GM12878 (cell line): Measurements from ENCODE around the gene COL7A1. TPM values are rescaled to one million over a fixed set of nuclear protein-coding genes. Genes with fewer than 3 reads are reported as not detected.

Experiments
- ATAC-seq: fragments of 200-7000 bp; cut with Tn5 transposase; 3 replicates; pipeline ENCODE4 v1.9.1; 2020; ENCODE audit warnings: mild to moderate bottlenecking, moderate library complexity
- BruUV-seq: library from RNA; stranded (reverse); fragments of 400-500 nt; replicated peaks from 2 replicates; lab custom pipeline; 2021; lab: Mats Ljungman, UMichigan
- CTCF ChIA-PET: fragments of 300-600 bp; sonication (Branson Sonifier 250); formaldehyde crosslinking; extraction: SDS; loops from one replicate; lab custom pipeline; 2021; ENCODE audit warnings: inconsistent platforms; lab: Yijun Ruan, JAX
- POLR2A ChIA-PET: fragments of 350-600 bp; formaldehyde crosslinking; extraction: SDS; loops from one replicate; lab custom pipeline; 2021; ENCODE audit warnings: inconsistent platforms; lab: Charles Lee
- RAD21 ChIA-PET: fragments of 300-600 bp; sonication (Branson Sonifier 250); formaldehyde crosslinking; loops from one replicate; lab custom pipeline; 2023; ENCODE audit warnings: antibody characterized with exemption; ENCODE audit not compliant: unreplicated experiment; lab: Charles Lee
- SMC1A ChIA-PET: fragments of 300-600 bp; sonication (Branson Sonifier 250); formaldehyde crosslinking; loops from one replicate; lab custom pipeline; 2023; ENCODE audit not compliant: unreplicated experiment, uncharacterized antibody; lab: Charles Lee
- DNase-seq: peaks from one replicate; pipeline ENCODE4 v3.0.0-alpha.2; 2011; ENCODE audit warnings: low read depth, low spot score
- FAIRE-seq: peaks from 3 replicates; lab custom pipeline; 2011; peaks lifted over from hg19 to GRCh38; lab: Jason Lieb, UNC
- H2AFZ ChIP-seq: 2 replicates; pipeline ENCODE4 v1.6.0; 2011; ENCODE audit warnings: low read depth, low read length, control low read depth; ENCODE audit not compliant: control insufficient read depth
- H3K27ac ChIP-seq: 2 replicates; pipeline ENCODE4 v1.5.1; 2011; ENCODE audit warnings: control low read depth; ENCODE audit not compliant: control insufficient read depth, insufficient read depth
- H3K27me3 ChIP-seq, 2 experiments: replicated peaks in 1 of 2; 2 replicates each; pipeline versions ENCODE4 v1.6.0 to v1.6.1; 2011; ENCODE audit warnings: low read length in 1 of 2; ENCODE audit not compliant: control insufficient read depth in 2 of 2, insufficient read depth in 2 of 2
- H3K36me3 ChIP-seq, 2 experiments: 2 replicates each; pipeline ENCODE4 v1.5.1; 2011; ENCODE audit warnings: low read length in 1 of 2; ENCODE audit not compliant: control insufficient read depth in 2 of 2, insufficient read depth in 2 of 2
- H3K4me1 ChIP-seq: 2 replicates; pipeline ENCODE4 v1.6.1; 2011; ENCODE audit warnings: mild to moderate bottlenecking, low read length, moderate library complexity, mixed read lengths; ENCODE audit not compliant: control insufficient read depth, insufficient read depth
- H3K4me2 ChIP-seq: 2 replicates; pipeline ENCODE4 v1.6.0; 2011; ENCODE audit warnings: control low read depth; ENCODE audit not compliant: control insufficient read depth, insufficient read depth
- H3K4me3 ChIP-seq: fragments of 200-600 bp; sonication (generic); 2 replicates; pipeline ENCODE4 v1.5.1; 2016
- H3K79me2 ChIP-seq: 2 replicates; pipeline ENCODE4 v1.6.0; 2011; ENCODE audit warnings: low read length; ENCODE audit not compliant: control insufficient read depth, insufficient read depth
- H3K9ac ChIP-seq: 2 replicates; pipeline ENCODE4 v1.8.0; 2011; ENCODE audit warnings: low read length, control low read depth, mixed read lengths; ENCODE audit not compliant: control insufficient read depth, insufficient read depth
- H3K9me3 ChIP-seq: replicated peaks from 3 replicates; pipeline ENCODE4 v1.5.1; 2011; ENCODE audit warnings: mild to moderate bottlenecking, low read length; ENCODE audit not compliant: control insufficient read depth, insufficient read depth
- H4K20me1 ChIP-seq: 2 replicates; pipeline ENCODE4 v1.6.0; 2011; ENCODE audit not compliant: control insufficient read depth, insufficient read depth
- BCL11A ChIP-seq: IDR thresholded peaks from 2 replicates; pipeline ENCODE4 v1.6.1; 2011; ENCODE audit warnings: low read depth, low read length
- BCL3 ChIP-seq: IDR thresholded peaks from 2 replicates; pipeline ENCODE4 v1.6.1; 2011; ENCODE audit warnings: borderline replicate concordance, low read depth, mild to moderate bottlenecking, moderate library complexity, low read length; ENCODE audit not compliant: insufficient read depth, poor library complexity, severe bottlenecking
- BHLHE40 ChIP-seq, 2 experiments: fragments of 450-650 bp in 1 of 2; IDR thresholded peaks; 2 replicates each; pipeline ENCODE4 v1.6.1; 2011 to 2017; ENCODE audit warnings: low read depth in 2 of 2, borderline replicate concordance in 1 of 2, improper control_type of control experiment in 1 of 2, low read length in 1 of 2, mild to moderate bottlenecking in 1 of 2
- CTCF ChIP-seq, 3 experiments: IDR thresholded peaks in 2 of 3; conservative IDR thresholded peaks in 1 of 3; 2 replicates each; pipeline ENCODE4 v1.5.1; 2011; ENCODE audit warnings: low read depth in 3 of 3, low read length in 3 of 3, mild to moderate bottlenecking in 3 of 3, control low read depth in 2 of 3, moderate library complexity in 2 of 3, inconsistent platforms in 1 of 3, mixed read lengths in 1 of 3; ENCODE audit not compliant: control insufficient read depth in 2 of 3, insufficient read depth in 1 of 3; ENCODE audit errors: extremely low read depth in 1 of 3
- DPF2 ChIP-seq: fragments of 450-650 bp; IDR thresholded peaks from 2 replicates; pipeline ENCODE4 v1.6.1; 2017; ENCODE audit warnings: mild to moderate bottlenecking
- HCFC1 ChIP-seq: fragments of 150-350 bp; IDR thresholded peaks from 2 replicates; pipeline ENCODE4 v1.6.1; 2014; ENCODE audit warnings: low read length
- IKZF1 ChIP-seq: fragments of 450-650 bp; conservative IDR thresholded peaks from 2 replicates; pipeline ENCODE4 v1.6.1; 2017; ENCODE audit warnings: antibody characterized with exemption, mild to moderate bottlenecking
- JUNB ChIP-seq: IDR thresholded peaks from 2 replicates; pipeline ENCODE4 v1.6.1; 2016; ENCODE audit warnings: antibody characterized with exemption, mild to moderate bottlenecking
- NR2C2 ChIP-seq: IDR thresholded peaks from 2 replicates; pipeline ENCODE4 v1.6.1; 2011; ENCODE audit warnings: borderline replicate concordance, low read depth; ENCODE audit not compliant: control insufficient read depth, insufficient read length
- PBX3 ChIP-seq: IDR thresholded peaks from 2 replicates; pipeline ENCODE4 v1.6.1; 2011; ENCODE audit warnings: mild to moderate bottlenecking, low read depth, low read length, moderate library complexity; ENCODE audit not compliant: insufficient replicate concordance
- RAD51 ChIP-seq: fragments of 450-650 bp; IDR thresholded peaks from 2 replicates; pipeline ENCODE4 v1.6.1; 2016; ENCODE audit warnings: moderate library complexity, mild to moderate bottlenecking, inconsistent platforms
- SREBF2 ChIP-seq: IDR thresholded peaks from 2 replicates; pipeline ENCODE4 v1.6.1; 2012; ENCODE audit warnings: mild to moderate bottlenecking, low read length
- STAT3 ChIP-seq: IDR thresholded peaks from 2 replicates; pipeline ENCODE4 v1.6.1; 2011; ENCODE audit warnings: low read depth, low read length, improper control_type of control experiment
- SUPT20H ChIP-seq: IDR thresholded peaks from 2 replicates; pipeline ENCODE4 v1.6.1; 2011; ENCODE audit warnings: low read depth, mild to moderate bottlenecking, low read length, moderate library complexity, borderline replicate concordance; ENCODE audit not compliant: control insufficient read depth
- TBL1XR1 ChIP-seq: IDR thresholded peaks from 2 replicates; pipeline ENCODE4 v1.6.1; 2012; ENCODE audit warnings: low read depth, low read length, improper control_type of control experiment
- YY1 ChIP-seq: IDR thresholded peaks from 2 replicates; pipeline ENCODE4 v1.6.1; 2011; ENCODE audit warnings: low read depth, mild to moderate bottlenecking, low read length
- ZNF384 ChIP-seq: IDR thresholded peaks from 2 replicates; pipeline ENCODE4 v1.6.1; 2012; ENCODE audit warnings: low read depth, mild to moderate bottlenecking, low read length, improper control_type of control experiment, borderline replicate concordance
- WGBS: methylation state at CpG from one replicate; pipeline ENCODE4 v1.1.6; 2016; ENCODE audit warnings: low lambda C conversion rate; ENCODE audit not compliant: insufficient replicate concordance, insufficient coverage; ENCODE audit errors: missing lambda C conversion rate; 5-methylcytosine and 5-hydroxymethylcytosine counted together
- in situ Hi-C: fragments of 300-500 bp; cut with MboI; formaldehyde crosslinking; loops from 9 replicates; pipeline ENCODE4 v1.14.3; 2018; ENCODE audit warnings: mixed read lengths
- intact Hi-C: fragments of 100-400 bp; cut with micrococcal nuclease; formaldehyde crosslinking; loops from one replicate; pipeline ENCODE4 v1.14.2; 2022; ENCODE audit not compliant: unreplicated experiment
- polyA plus RNA-seq, 11 experiments: library from polyadenylated mRNA; depleted of rRNA in 4 of 11; unstranded in 6 of 11; stranded (reverse) in 5 of 11; fragments of >200 nt; fragmentation: Nextera tagmentation in 4 of 11; fragmentation: Illumina TruSeq in 1 of 11; extraction: Ambion mirVana in 4 of 11; extraction: Trizol in 1 of 11; gene quantifications; 1 replicate in 1 of 11; 2 replicates in 10 of 11; pipeline versions ENCODE4 v1.2.1 to v1.2.3, GENCODE V29; 2011 to 2016; ENCODE audit warnings: inconsistent platforms in 2 of 11, missing spikeins in 2 of 11, low read depth in 1 of 11
- total RNA-seq, 4 experiments: library from RNA; depleted of rRNA in 3 of 4; stranded (reverse); fragments of >200 nt in 3 of 4; fragmentation: Illumina TruSeq in 1 of 4; extraction: Trizol in 1 of 4; gene quantifications; 2 replicates each; pipeline versions ENCODE4 v1.2.1 to v1.2.3, GENCODE V29; 2013 to 2021

Gene COL7A1
- total and polyA plus RNA-seq, 10 of the 15 experiments (the other 5 are each of a cell fraction or from before 2014, with no cell fraction given): 0.01 to 1.9 (median 0.29) TPM; not detected in 1

GRCh38 chr3:48569808-48570450, 25.2 kb downstream of the COL7A1 start:
- no peaks in the 10 kb centered on the region for H3K27me3 ChIP-seq
- no peaks in the 10 kb centered on the region for H4K20me1 ChIP-seq
- intact Hi-C loops (no loop called here), in situ Hi-C loops (no loop called here)
- WGBS: 46% methylated on average over 18 of the region's 18 CpGs
- TF ChIP-seq PBX3 (no peak), DPF2 (no peak), RAD51 (no peak), HCFC1 (no peak), SUPT20H (no peak), TBL1XR1 (no peak), BHLHE40 (IDR thresholded peaks at IDR 0.05; ENCODE audit: borderline replicate concordance in 1 of 2, low read depth in 2 of 2, low read length in 1 of 2) (no peak), ZNF384 (no peak), BCL3 (no peak), SREBF2 (no peak), JUNB (no peak), YY1 (no peak), BCL11A (no peak), CTCF (IDR thresholded peaks at IDR 0.05 in 2 of 3, conservative IDR thresholded peaks at IDR 0.05 in 1 of 3; ENCODE audit: control insufficient read depth in 2 of 3, extremely low read depth in 1 of 3, insufficient read depth in 1 of 3, low read depth in 3 of 3, low read length in 3 of 3) (no peak), IKZF1 (no peak), NR2C2 (no peak), STAT3 (no peak)
- H3K27ac ChIP-seq: no peak overlapping the region
- no peaks in the 10 kb centered on the region for H3K4me1 ChIP-seq
- H2AFZ ChIP-seq: no peak overlapping the region
- no peaks in the 10 kb centered on the region for H3K79me2 ChIP-seq
- no peak for DNase-seq
- H3K36me3 ChIP-seq: no peaks in the 10 kb centered on the region
- ATAC-seq: no peak
- BruUV-seq: no TSS peak
- ChIA-PET SMC1A (no interaction called here), RAD21 (no interaction called here), CTCF (no interaction called here), POLR2A (no interaction called here)
- no peak overlapping the region for H3K9ac ChIP-seq
- H3K4me3 ChIP-seq: no peak overlapping the region
- no peaks in the 10 kb centered on the region for H3K9me3 ChIP-seq
- no peak overlapping the region for H3K4me2 ChIP-seq
- no peak for FAIRE-seq
